T-helper 22 cell (primary cell): ENCODE results near the gene ZFP69.
"Not testable (repeated sequence)": the region's sequence is repeated elsewhere in the genome, so short reads cannot be mapped to it uniquely, and the experiment has no call there.

Experiments
- DNase-seq: peaks from one replicate; pipeline ENCODE4 v3.0.0-alpha.2; 2020; ENCODE audit warnings: low read depth

Gene ZFP69

DNA sequence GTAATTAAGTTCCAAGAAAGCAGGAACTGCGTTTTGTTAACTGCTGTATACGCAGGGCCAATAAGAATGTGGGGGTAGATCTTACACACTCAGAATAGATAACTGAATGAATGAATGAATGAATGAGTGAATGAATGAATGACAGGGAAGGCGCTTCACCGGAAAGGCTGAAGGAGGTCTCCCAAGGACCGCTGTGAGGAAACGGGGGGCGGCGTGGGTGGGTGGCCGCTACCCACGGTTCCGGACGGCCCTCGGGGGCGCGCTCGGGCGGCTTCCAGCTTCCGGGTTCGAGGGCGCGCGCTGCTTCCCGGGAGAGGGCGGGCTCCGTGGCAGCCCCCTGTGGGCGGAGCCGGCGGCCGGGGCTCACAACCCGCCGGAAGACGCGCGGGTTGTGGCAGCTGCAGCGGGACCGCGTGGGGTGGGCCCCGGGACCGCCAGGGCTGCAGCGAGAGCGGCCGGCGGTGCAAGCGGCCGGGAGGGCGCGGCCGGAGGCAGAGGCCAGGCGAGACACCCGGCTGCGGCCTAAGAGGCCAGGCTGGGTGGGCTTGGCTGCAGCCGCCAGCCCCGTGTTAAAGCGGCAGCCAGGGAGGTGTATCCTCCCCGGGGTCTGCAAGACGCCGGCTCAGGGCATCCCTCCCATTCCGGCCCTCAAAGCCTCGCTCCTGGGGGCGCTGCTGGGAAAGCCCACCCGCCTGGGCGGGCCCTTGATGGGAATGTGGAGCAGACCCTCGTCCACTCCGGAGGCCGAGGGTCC lies at the start of gene ZFP69:
ZFP69 (plus strand) TSS at position 367 of the 754 bp plus-strand sequence. CDS start 2,072 bp downstream, outside the sequence.
- peak; percentile 36 for DNase-seq

DNA sequence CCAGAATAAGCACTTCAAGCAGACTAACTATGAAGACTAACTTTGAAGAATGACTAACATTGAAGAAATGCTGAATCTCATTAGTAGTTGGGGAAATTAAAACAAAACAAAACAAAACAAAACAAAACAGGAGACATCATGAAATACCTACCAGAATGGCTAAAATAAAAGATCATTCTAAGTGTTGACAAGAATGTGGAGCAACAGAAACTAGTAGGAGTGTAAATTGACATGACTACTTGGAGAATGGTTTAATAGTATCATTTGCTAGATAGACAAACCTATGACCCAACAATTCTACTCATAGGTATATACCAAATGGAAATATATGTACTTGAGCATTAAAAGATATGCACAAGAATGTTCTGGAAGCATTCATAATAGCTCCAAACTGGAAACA lies 45.7 kb upstream of the ZFP69 start:
- no peak for DNase-seq

GRCh38 chr1:40432644-40433390 lies 44.3 kb upstream of the ZFP69 start:
- DNase-seq, result no peak

GRCh38 chr1:40435471-40435870 lies 41.6 kb upstream of the ZFP69 start:
- no peak for DNase-seq

- no peak for DNase-seq
These were observed 41.2 kb upstream of the ZFP69 start for GRCh38 chr1:40435876-40436275.

GRCh38 chr1:40438391-40439015 lies 38.6 kb upstream of the ZFP69 start:
- DNase-seq, result no peak

GRCh38 chr1:40439247-40439646 lies 37.8 kb upstream of the ZFP69 start:
- DNase-seq, result no peak

- peak; percentile 65 for DNase-seq
These were observed 27.2 kb upstream of the ZFP69 start, which contains the start of gene ZFP69B for GRCh38 chr1:40449684-40450494. TSS of gene ZFP69B (plus strand) at chr1:40450476. CDS start at chr1:40450962, 486 bp downstream.

GRCh38 chr1:40450495-40451237 lies 26.4 kb upstream of the ZFP69 start:
- DNase-seq, result peak; percentile 71

DNA sequence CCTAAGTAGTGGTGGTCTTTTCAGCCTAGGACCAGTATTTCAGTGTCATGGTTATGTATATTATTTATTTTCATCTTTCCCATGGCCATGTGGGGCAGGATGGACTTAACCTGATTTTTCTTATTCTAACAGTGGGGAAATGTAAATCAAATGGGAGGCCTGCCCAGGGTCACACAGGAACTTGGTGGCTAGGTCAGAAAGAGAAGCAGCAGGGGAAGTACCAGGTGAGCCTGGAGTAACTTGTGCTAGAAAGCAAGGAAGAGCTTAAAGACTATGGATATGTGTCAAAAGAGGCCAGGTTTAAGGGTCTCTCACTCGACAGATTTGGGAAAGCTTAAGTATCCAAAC lies 25.9 kb upstream of the ZFP69 start:
- no peak for DNase-seq

GRCh38 chr1:40454873-40455272 lies 22.2 kb upstream of the ZFP69 start:
- no peak for DNase-seq

GRCh38 chr1:40462956-40463590 lies 14.0 kb upstream of the ZFP69 start:
- no peak for DNase-seq

- no peak for DNase-seq
These were observed 7.8 kb upstream of the ZFP69 start for GRCh38 chr1:40469327-40469726.

DNA sequence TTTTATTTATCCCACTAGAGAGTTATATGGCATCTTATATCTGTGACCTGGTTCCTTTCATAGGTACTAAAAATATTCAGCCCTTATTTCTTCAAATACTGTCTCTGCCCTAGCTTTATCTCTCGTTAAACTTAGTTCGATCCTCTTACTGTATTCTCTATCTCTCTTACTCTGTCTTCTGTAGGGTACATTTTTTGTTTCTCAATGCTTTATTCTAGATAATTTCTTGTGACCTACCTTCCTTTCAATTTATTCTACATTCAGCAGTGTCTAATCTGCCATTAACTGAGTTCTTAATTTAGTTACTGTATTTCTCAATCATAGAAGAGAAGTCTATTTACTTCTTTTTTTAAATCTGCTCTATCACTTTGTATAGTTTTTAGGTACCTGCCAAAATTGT lies 1.8 kb upstream of the ZFP69 start:
- no peak for DNase-seq

- DNase-seq, result no peak
These were observed 576 bp downstream of the ZFP69 start for GRCh38 chr1:40477678-40478053.

- no peak for DNase-seq
These were observed 1.2 kb downstream of the ZFP69 start for GRCh38 chr1:40478276-40478675.

DNA sequence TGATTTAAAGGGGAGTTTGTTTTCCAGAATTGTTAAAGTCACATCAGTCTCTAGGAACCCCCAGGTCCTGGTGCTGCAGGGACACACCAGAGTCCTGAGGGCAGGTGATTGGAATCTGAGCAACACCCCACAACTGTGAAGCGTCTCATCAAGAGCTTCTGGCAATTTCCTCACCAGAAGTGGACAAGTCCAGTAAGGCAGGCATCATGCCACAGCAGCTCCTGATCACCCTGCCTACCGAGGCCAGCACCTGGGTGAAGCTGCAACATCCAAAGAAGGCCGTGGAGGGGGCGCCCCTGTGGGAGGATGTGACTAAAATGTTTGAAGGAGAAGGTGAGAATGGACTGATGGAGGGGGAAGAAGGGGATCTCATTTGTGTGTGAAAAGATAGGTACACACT lies 2.1 kb downstream of the ZFP69 start:
- DNase-seq, result no peak

DNA sequence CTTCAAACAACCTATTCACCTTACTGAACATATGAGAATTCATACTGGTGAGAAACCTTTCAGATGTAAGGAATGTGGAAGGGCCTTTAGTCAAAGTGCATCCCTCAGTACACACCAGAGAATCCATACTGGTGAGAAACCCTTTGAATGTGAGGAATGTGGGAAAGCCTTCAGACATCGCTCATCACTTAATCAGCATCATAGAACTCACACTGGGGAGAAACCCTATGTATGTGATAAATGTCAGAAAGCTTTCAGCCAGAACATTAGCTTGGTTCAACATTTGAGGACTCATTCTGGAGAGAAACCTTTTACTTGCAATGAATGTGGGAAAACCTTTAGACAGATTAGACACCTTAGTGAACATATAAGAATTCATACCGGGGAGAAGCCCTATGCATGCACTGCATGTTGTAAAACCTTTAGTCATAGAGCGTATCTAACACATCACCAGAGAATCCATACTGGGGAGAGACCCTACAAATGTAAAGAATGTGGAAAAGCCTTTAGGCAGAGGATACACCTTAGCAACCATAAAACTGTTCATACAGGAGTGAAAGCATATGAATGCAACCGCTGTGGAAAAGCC lies 18.3 kb downstream of the ZFP69 start:
- no peak for DNase-seq

GRCh38 chr1:40502651-40503050 lies 25.6 kb downstream of the ZFP69 start:
- not testable (repeated sequence) for DNase-seq

- no peak for DNase-seq
These were observed 30.9 kb downstream of the ZFP69 start for GRCh38 chr1:40507973-40508372.
